ENCODE measurements around the gene EID2B. TPM values are rescaled to one million over a fixed set of nuclear protein-coding genes. Genes with fewer than 3 reads are reported as not detected.

The EID2B gene
- total RNA-seq, 1 donor from 2014 or later, result 2.6 TPM

DNA sequence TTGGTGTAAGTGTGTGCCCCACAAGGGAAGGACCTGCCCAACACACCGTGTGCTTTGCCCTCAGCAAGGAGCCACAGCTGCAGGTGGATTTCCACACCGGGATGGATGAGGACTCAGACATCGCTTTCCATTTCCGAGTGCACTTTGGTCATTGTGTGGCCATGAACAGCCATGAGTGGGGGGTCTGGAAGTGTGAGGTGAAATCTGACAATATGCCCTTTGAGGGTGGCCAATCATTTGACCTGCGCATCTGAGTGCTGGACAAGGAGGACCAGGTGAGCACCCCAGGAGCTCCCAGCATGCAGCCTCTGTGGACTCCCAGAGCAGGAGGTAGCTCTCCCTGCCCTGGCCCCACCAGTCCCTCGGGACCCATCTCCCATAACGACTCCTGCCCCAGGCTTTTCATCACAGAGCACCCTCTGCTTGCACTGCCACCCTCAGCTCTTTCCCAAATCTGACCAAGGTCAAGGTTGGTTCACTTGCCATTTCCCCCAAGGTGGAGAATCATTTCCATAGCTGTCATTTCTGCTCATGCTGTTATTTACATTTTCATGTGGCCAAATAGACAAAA is 20.5 kb upstream of the EID2B start:
- no peaks in the 10 kb centered on the region for H3K9me3 ChIP-seq (ENCODE audit: control insufficient read depth in 3 of 3, low read length in 3 of 3)
- no peak overlapping the region for H3K4me3 ChIP-seq (ENCODE audit: low read length in 3 of 3)
- H3K27me3 ChIP-seq (ENCODE audit: control insufficient read depth in 3 of 3, insufficient read depth in 3 of 3, low read length in 3 of 3), result no peaks in the 10 kb centered on the region
- peaks cover 0 to 10% (median 5%) of the 10 kb centered on the region in 3 donors for H3K4me1 ChIP-seq (ENCODE audit: control insufficient read depth in 3 of 3, insufficient read depth in 3 of 3, low read length in 3 of 3)
- H3K36me3 ChIP-seq (ENCODE audit: control insufficient read depth in 3 of 3, insufficient read depth in 3 of 3, low read length in 3 of 3), result no peaks in the 10 kb centered on the region
- H3K27ac ChIP-seq (ENCODE audit: low read depth, low read length), result no peak overlapping the region
- no peak overlapping the region for H3K9ac ChIP-seq (ENCODE audit: low read depth in 1 of 3, low read length in 3 of 3)

DNA sequence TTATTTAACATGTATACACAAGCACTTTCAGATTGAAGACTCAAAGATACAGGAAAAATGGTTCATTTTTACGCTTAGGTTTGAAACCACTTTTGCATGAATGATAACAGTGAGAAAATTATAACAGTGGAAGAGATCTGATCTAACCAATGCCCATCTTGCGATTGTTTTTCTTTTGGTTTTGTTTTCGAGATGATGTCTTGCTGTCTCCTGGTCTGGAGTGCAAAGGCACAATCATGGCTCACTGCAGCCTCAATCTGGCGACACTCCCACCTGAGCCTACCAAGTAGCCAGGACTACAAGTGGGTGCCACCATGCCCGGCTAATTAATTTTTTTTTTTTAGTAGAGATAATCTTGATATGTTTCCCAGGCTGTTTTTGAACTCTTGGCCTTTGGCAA is 17.5 kb upstream of the EID2B start:
- H3K27me3 ChIP-seq (ENCODE audit: control insufficient read depth in 3 of 3, insufficient read depth in 3 of 3, low read length in 3 of 3), result no peaks in the 10 kb centered on the region
- no peak overlapping the region for H3K9ac ChIP-seq (ENCODE audit: low read depth in 1 of 3, low read length in 3 of 3)
- no peak overlapping the region for H3K27ac ChIP-seq (ENCODE audit: low read depth, low read length)
- H3K4me3 ChIP-seq (ENCODE audit: low read length in 3 of 3), result no peak overlapping the region
- H3K4me1 ChIP-seq (ENCODE audit: control insufficient read depth in 3 of 3, insufficient read depth in 3 of 3, low read length in 3 of 3), result no peaks in the 10 kb centered on the region
- H3K9me3 ChIP-seq (ENCODE audit: control insufficient read depth in 3 of 3, low read length in 3 of 3), result no peaks in the 10 kb centered on the region
- H3K36me3 ChIP-seq (ENCODE audit: control insufficient read depth in 3 of 3, insufficient read depth in 3 of 3, low read length in 3 of 3), result no peaks in the 10 kb centered on the region

DNA sequence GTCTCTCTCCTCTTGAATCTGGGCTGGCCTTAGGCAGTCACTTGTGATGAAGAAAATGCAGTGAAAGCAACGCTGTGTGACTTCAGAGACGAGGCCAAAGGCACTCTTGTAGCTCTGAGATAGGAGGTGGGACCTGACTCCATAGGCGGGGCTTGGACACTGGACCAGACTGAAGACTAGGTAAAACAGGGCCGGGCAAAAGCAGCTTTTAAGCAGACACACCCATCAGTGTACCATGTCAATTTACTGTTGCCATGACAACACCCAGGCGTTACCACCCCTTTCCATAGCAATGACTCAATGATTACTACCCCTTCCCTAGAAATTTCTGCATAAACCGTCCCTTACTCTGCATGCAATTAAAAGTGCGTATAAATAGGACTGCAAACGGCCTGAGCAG is 13.9 kb upstream of the EID2B start:
- no peaks in the 10 kb centered on the region for H3K9me3 ChIP-seq (ENCODE audit: control insufficient read depth in 3 of 3, low read length in 3 of 3)
- H3K27ac ChIP-seq (ENCODE audit: low read depth, low read length), result no peak overlapping the region
- no peak overlapping the region for H3K4me3 ChIP-seq (ENCODE audit: low read length in 3 of 3)
- no peak overlapping the region for H3K9ac ChIP-seq (ENCODE audit: low read depth in 1 of 3, low read length in 3 of 3)
- no peaks in the 10 kb centered on the region for H3K27me3 ChIP-seq (ENCODE audit: control insufficient read depth in 3 of 3, insufficient read depth in 3 of 3, low read length in 3 of 3)
- no peaks in the 10 kb centered on the region for H3K4me1 ChIP-seq (ENCODE audit: control insufficient read depth in 3 of 3, insufficient read depth in 3 of 3, low read length in 3 of 3)
- H3K36me3 ChIP-seq (ENCODE audit: control insufficient read depth in 3 of 3, insufficient read depth in 3 of 3, low read length in 3 of 3), result no peaks in the 10 kb centered on the region

DNA sequence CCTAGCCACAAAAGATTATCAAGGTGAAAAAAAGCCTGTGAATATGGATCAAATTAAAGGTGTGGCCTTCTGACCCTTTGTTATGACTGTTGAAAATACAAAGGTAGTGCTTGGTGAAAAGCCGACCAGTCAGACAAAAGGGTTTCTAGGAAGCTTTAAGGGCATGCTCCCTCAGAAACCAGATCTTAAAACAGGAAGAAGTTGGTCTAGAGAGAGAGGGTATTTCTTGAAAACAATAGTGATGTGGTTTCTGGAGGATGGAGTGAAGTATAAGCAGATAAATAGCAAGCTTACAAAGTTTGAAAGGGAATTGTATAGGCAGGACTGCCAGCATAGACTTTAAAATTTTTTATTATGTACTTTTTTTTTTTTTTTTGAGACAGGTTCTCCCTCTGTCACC is 12.3 kb upstream of the EID2B start:
- Histone ChIP-seq H3K9me3 (ENCODE audit: control insufficient read depth in 3 of 3, low read length in 3 of 3) (no peaks in the 10 kb centered on the region), H3K9ac (ENCODE audit: low read depth in 1 of 3, low read length in 3 of 3) (no peak overlapping the region), H3K27me3 (ENCODE audit: control insufficient read depth in 3 of 3, insufficient read depth in 3 of 3, low read length in 3 of 3) (no peaks in the 10 kb centered on the region), H3K36me3 (ENCODE audit: control insufficient read depth in 3 of 3, insufficient read depth in 3 of 3, low read length in 3 of 3) (no peaks in the 10 kb centered on the region), H3K4me1 (ENCODE audit: control insufficient read depth in 3 of 3, insufficient read depth in 3 of 3, low read length in 3 of 3) (peaks cover 0 to 2% (median 0%) of the 10 kb centered on the region in 3 donors), H3K4me3 (ENCODE audit: low read length in 3 of 3) (no peak overlapping the region), H3K27ac (ENCODE audit: low read depth, low read length) (no peak overlapping the region)

DNA sequence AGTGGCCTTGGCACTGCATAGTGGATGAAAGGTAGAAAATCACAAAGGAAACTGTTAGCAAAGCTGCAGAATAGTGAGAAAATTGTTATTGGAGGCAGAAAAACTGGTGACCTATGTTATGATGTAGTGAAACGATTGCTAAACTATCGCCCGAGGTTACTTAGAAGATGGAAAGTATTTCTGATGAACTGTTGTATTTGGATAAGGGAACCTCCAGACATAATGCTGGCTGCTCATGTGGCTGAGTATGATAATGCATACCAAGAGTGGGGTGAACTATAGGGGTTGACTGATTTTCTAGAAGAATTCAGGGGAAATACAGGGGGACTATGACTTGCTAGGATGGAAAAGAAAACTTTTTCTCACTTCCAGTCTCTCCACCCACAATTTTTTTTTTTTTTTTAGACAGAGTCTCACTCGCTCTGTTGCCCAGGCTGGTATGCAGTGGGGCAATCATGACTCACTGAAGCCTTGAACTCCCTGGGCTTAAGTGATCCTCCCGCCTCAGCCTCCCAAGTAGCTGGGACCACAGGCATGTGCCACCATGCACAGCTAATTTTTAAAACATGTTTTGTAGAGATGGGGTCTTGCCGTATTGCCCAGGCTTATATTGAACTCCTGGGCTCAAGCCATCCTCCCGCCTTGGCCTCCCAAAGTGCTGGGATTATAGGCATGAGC is 11.7 kb upstream of the EID2B start:
- Histone ChIP-seq H3K4me3 (ENCODE audit: low read length in 3 of 3) (no peak overlapping the region), H3K27me3 (ENCODE audit: control insufficient read depth in 3 of 3, insufficient read depth in 3 of 3, low read length in 3 of 3) (no peaks in the 10 kb centered on the region), H3K9ac (ENCODE audit: low read depth in 1 of 3, low read length in 3 of 3) (no peak overlapping the region), H3K4me1 (ENCODE audit: control insufficient read depth in 3 of 3, insufficient read depth in 3 of 3, low read length in 3 of 3) (peaks cover under 1 to 2% (median under 1%) of the 10 kb centered on the region in 3 donors), H3K27ac (ENCODE audit: low read depth, low read length) (no peak overlapping the region), H3K36me3 (ENCODE audit: control insufficient read depth in 3 of 3, insufficient read depth in 3 of 3, low read length in 3 of 3) (no peaks in the 10 kb centered on the region), H3K9me3 (ENCODE audit: control insufficient read depth in 3 of 3, low read length in 3 of 3) (no peaks in the 10 kb centered on the region)

DNA sequence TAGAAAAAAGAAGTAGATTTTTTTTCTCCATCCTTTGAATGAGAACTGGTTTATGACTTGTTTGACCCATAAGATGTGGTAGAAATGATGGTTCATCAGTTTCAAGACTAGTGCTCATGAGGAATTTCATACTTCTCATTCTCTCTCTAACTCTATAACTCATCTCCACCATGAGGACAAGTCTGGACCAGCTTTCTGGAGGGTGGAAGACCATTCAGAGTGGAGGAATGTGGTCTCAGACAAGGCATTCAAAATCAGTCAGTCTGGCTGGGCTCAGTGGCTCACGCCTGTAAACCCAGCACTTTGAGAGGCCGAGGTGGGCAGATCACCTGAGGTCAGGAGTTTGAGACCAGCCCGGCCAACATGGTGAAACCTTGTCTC is 10.8 kb upstream of the EID2B start:
- Histone ChIP-seq H3K36me3 (ENCODE audit: control insufficient read depth in 3 of 3, insufficient read depth in 3 of 3, low read length in 3 of 3) (no peaks in the 10 kb centered on the region), H3K9ac (ENCODE audit: low read depth in 1 of 3, low read length in 3 of 3) (no peak overlapping the region), H3K4me3 (ENCODE audit: low read length in 3 of 3) (no peak overlapping the region), H3K27me3 (ENCODE audit: control insufficient read depth in 3 of 3, insufficient read depth in 3 of 3, low read length in 3 of 3) (no peaks in the 10 kb centered on the region), H3K4me1 (ENCODE audit: control insufficient read depth in 3 of 3, insufficient read depth in 3 of 3, low read length in 3 of 3) (peaks cover 8 to 10% (median 8%) of the 10 kb centered on the region in 3 donors), H3K9me3 (ENCODE audit: control insufficient read depth in 3 of 3, low read length in 3 of 3) (no peaks in the 10 kb centered on the region), H3K27ac (ENCODE audit: low read depth, low read length) (no peak overlapping the region)

DNA sequence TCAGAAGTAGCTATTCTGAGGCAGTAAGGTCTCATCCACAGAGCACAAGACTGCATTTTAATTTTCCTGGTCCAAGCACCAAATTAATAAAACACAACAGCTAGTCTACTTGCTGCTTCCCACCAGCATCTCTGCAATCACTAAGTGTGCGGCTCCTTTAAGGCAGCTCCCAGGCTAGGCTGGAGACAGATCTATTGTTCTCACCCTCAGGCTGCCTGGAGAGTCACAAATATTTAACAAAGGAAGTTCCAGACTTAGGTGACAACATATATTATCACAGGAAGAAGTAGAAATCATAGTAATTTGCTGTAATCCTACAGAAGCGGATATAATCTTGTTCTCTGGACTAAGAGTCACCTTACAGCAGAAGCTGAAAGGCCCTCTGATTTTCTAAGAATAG is 9.6 kb upstream of the EID2B start:
- Histone ChIP-seq H3K4me1 (ENCODE audit: control insufficient read depth in 3 of 3, insufficient read depth in 3 of 3, low read length in 3 of 3) (peaks cover 8 to 13% (median 8%) of the 10 kb centered on the region in 3 donors), H3K9me3 (ENCODE audit: control insufficient read depth in 3 of 3, low read length in 3 of 3) (no peaks in the 10 kb centered on the region), H3K36me3 (ENCODE audit: control insufficient read depth in 3 of 3, insufficient read depth in 3 of 3, low read length in 3 of 3) (no peaks in the 10 kb centered on the region), H3K4me3 (ENCODE audit: low read length in 3 of 3) (no peak overlapping the region), H3K27me3 (ENCODE audit: control insufficient read depth in 3 of 3, insufficient read depth in 3 of 3, low read length in 3 of 3) (no peaks in the 10 kb centered on the region), H3K27ac (ENCODE audit: low read depth, low read length) (no peak overlapping the region), H3K9ac (ENCODE audit: low read depth in 1 of 3, low read length in 3 of 3) (no peak overlapping the region)

DNA sequence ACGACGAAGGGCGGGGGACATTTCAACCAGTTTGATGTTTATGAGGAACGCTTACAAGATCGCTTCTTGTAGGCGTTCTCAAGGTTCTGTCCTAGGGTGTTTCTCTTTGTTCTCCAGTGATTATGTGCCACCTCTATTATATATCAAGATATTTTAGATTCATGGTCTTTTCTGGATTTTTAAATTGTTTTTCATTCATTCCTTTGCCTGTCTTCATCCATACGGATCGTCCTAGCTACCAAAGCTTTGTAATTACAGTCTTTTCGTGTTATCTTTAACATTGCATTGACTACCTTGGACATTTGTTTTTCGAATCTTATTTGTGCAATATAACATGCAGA is 7.7 kb upstream of the EID2B start:
- Histone ChIP-seq H3K4me3 (ENCODE audit: low read length in 3 of 3) (peak overlapping the region in 2 of 3 donors; percentile 30 to 88), H3K36me3 (ENCODE audit: control insufficient read depth in 3 of 3, insufficient read depth in 3 of 3, low read length in 3 of 3) (no peaks in the 10 kb centered on the region), H3K27me3 (ENCODE audit: control insufficient read depth in 3 of 3, insufficient read depth in 3 of 3, low read length in 3 of 3) (no peaks in the 10 kb centered on the region), H3K9ac (ENCODE audit: low read depth in 1 of 3, low read length in 3 of 3) (peak overlapping the region in 2 of 3 donors; percentile 11 to 47), H3K9me3 (ENCODE audit: control insufficient read depth in 3 of 3, low read length in 3 of 3) (no peaks in the 10 kb centered on the region), H3K4me1 (ENCODE audit: control insufficient read depth in 3 of 3, insufficient read depth in 3 of 3, low read length in 3 of 3) (peaks cover 8 to 13% (median 8%) of the 10 kb centered on the region in 3 donors), H3K27ac (ENCODE audit: low read depth, low read length) (no peak overlapping the region)

DNA sequence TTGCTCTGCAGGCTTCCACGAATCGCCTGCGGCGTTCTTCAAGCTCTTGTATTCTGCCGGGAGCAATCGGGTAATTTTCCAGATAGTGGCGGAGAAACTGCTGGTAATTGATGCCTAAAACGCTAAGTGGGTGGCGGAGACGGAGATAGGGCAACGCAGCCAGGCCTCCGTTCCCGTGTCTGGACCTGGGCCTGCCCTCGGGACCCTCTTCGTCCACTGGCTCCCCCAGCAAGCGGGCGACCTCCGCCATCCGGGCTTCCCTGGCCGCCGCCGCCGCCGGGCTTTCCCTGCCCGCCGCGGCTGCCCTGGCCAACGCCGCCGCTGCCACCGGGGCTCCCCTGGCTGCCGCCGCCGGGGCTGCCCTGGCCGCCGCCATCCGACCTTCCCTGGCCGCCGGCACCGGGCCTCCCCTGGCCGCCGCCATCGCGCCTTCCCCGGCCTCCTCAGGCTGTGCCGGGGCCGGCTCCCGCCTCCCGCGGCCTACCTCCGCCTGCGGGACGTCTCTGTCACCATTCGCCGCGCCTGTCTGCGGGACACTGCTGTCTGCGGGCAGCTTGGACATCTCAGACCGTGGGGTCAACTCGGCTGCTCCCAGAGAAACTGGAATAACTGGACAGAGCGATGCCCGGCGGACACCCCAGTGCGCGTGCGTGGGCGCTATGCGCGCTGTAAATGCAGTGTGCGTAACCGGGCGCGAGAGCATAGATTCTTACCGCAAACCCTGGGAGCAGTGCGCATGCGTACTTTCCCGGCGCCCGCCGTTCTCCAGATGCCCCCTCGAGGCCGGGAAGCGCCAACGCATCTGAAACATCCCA is 7.1 kb upstream of the EID2B start, which contains the start of gene EID2:
EID2 (minus strand) TSS at position 644 of the 815 bp plus-strand sequence; CDS start at position 562, 82 bp downstream.
- H3K4me3 ChIP-seq (ENCODE audit: low read length in 3 of 3), result peak within 1 kb of the TSS; percentile 78 to 93 (median 88)
- H3K4me1 ChIP-seq (ENCODE audit: control insufficient read depth in 3 of 3, insufficient read depth in 3 of 3, low read length in 3 of 3), result peaks cover 8 to 13% (median 8%) of the 10 kb centered on the region in 3 donors
- H3K9me3 ChIP-seq (ENCODE audit: control insufficient read depth in 3 of 3, low read length in 3 of 3), result no peaks in the 10 kb centered on the region
- peak within 1 kb of the TSS; percentile 84 for H3K27ac ChIP-seq (ENCODE audit: low read depth, low read length)
- no peaks in the 10 kb centered on the region for H3K27me3 ChIP-seq (ENCODE audit: control insufficient read depth in 3 of 3, insufficient read depth in 3 of 3, low read length in 3 of 3)
- peak within 1 kb of the TSS; percentile 81 to 95 (median 88) for H3K9ac ChIP-seq (ENCODE audit: low read depth in 1 of 3, low read length in 3 of 3)
- H3K36me3 ChIP-seq (ENCODE audit: control insufficient read depth in 3 of 3, insufficient read depth in 3 of 3, low read length in 3 of 3), result no peaks in the 10 kb centered on the region

DNA sequence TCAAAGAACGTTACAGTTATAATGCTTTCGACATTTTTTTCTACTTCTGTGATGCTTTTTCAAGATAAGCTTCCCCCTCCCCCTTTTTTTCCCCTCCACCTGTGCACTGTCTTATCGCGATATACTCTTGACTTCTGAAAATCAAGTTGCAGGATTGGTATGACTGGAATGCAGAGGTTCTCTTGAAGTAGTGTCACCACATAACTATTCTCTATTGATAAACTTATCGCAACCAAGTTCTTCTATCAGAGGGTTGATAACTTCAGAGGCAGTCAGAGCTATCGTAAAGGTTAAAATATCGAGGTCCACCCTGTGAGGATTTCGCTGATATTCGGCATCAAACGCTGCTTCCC is 6.5 kb upstream of the EID2B start:
- Histone ChIP-seq H3K9me3 (ENCODE audit: control insufficient read depth in 3 of 3, low read length in 3 of 3) (no peaks in the 10 kb centered on the region), H3K27me3 (ENCODE audit: control insufficient read depth in 3 of 3, insufficient read depth in 3 of 3, low read length in 3 of 3) (no peaks in the 10 kb centered on the region), H3K9ac (ENCODE audit: low read depth in 1 of 3, low read length in 3 of 3) (peak overlapping the region; percentile 81 to 95 (median 88)), H3K27ac (ENCODE audit: low read depth, low read length) (peak overlapping the region; percentile 84), H3K36me3 (ENCODE audit: control insufficient read depth in 3 of 3, insufficient read depth in 3 of 3, low read length in 3 of 3) (no peaks in the 10 kb centered on the region), H3K4me1 (ENCODE audit: control insufficient read depth in 3 of 3, insufficient read depth in 3 of 3, low read length in 3 of 3) (peaks cover 8 to 13% (median 8%) of the 10 kb centered on the region in 3 donors), H3K4me3 (ENCODE audit: low read length in 3 of 3) (peak overlapping the region; percentile 78 to 93 (median 88))
